ENCODE data around the gene ENPP5.

GRCh38 chr6:46160102-46160501, 10.7 kb downstream of the ENPP5 start:
- no peak for TF ChIP-seq CTCF (conservative IDR thresholded peaks at IDR 0.05; ENCODE audit: low read length)
- no peak for TF ChIP-seq EZH2phosphoT487 (IDR thresholded peaks at IDR 0.05; ENCODE audit: borderline replicate concordance, low read depth, low read length)
